HG02938 (cell line): ENCODE results near the gene ARFGAP1.

ENCODE experiments used
- ATAC-seq: cut with Tn5 transposase; IDR thresholded peaks from one replicate; pipeline ENCODE4 v1.9.1; 2021; ENCODE audit warnings: mild to moderate bottlenecking, moderate library complexity; ENCODE audit not compliant: unreplicated experiment

ARFGAP1 gene

DNA sequence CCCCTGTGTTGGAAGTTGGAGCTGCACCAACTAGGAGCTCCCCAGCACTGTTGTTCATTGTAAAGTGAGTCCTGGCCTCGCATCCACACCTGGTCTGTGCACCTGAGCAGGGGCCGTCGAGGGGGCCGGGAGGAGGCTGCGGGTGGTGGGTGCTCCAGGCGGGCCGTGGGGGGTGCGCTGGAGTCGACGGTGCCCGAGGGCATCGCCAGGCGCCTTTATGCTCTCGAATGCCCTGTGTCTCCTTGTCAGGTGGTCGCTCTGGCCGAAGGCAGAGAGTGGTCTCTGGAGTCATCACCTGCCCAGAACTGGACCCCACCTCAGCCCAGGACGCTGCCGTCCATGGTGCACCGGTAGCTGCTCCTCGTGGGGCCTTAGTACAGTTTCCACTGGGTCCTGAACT lies 4.3 kb downstream of the ARFGAP1 start:
- ATAC-seq = no peak

DNA sequence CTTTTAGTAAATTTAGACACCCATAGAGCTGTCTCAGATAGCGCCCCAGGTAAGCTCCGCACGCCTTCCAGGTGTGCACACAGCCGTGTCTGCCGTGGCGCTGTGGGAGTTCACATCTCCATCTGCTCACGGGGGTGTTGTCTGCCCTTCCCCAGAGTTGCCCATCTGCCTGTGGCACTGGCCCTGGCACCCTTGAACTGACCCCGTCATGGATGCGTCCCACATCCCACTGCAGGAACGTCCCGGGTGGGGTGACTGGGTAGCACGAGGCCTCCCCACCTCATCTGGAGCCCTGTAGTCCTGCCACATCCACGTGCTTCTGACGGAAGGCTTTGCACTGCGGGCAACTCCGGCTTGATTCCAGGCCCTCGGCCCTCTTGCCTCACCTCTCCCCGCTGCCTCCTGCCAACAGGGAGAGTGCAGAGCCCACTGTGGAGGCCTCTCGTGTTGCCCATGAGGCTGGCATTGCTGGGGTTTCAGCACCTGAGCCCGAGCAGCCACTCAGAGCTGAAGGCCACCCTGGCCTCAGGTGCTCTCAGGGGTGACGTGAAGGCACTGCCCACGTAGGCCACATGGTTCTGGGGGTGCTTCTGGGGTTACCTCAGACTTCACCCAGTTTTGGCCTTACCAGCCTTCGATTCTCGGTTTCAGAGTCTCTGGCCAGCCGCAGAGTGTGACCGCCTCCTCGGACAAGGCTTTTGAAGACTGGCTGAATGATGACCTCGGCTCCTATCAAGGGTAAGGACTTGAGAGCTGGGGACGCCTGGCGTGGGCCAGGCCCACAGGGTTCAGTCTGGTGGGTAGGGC lies 5.1 kb downstream of the ARFGAP1 start:
- no peak for ATAC-seq

DNA sequence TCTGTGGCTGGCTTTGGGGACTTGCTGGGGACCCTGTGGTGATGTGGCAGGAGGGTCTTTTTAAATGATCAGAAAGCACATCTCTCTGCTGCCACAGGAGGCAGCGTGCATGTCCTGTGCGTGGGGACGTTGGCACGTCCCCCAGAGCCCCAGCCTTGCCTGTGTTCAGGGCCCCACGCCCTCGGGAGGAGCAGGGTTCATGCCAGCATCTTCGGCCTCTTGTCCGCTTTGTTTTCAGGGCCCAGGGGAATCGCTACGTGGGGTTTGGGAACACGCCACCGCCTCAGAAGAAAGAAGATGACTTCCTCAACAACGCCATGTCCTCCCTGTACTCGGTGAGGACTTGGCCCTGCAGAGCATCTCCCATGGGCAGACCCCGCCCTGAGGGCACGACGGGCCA lies 6.0 kb downstream of the ARFGAP1 start:
- ATAC-seq = no peak

DNA sequence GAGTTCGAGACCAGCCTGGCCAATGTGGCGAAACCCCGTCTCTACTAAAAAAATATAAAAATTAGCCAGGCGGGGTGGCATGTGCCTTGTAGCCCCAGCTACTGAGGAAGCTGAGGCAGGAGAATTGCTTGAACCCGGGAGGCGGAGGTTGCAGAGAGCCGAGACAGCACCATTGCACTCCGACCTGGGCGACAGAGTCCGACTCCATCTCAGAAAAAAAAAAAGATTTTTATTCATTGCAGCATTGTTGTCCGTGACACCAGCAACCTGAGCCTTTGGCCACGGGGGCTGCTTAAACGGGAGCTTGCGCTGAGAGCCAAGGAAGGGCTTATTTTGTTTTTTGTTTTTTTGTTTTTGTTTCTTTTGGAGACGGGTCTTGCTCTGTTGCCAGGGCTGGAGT lies 7.3 kb downstream of the ARFGAP1 start:
- ATAC-seq = no peak

DNA sequence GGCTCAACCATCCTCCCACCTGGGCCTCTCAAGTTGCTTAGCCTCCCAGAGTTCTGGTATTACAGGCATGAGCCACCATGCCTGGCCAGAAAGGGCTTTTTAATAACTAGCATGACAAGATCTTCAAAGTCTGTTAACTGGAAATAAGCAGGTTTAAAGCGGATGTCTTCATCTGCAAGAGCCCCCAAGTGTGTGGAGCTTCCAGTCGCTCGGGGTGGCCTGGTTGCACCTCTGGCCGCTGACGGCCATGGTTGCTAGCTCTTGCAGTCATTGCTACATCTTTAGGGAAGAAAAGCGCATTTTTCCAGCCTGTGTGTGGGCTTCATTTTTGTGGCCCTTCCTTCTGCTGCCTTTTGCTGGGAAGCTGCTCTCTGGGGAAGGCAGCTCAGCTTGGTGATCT lies 7.8 kb downstream of the ARFGAP1 start:
- ATAC-seq = no peak

DNA sequence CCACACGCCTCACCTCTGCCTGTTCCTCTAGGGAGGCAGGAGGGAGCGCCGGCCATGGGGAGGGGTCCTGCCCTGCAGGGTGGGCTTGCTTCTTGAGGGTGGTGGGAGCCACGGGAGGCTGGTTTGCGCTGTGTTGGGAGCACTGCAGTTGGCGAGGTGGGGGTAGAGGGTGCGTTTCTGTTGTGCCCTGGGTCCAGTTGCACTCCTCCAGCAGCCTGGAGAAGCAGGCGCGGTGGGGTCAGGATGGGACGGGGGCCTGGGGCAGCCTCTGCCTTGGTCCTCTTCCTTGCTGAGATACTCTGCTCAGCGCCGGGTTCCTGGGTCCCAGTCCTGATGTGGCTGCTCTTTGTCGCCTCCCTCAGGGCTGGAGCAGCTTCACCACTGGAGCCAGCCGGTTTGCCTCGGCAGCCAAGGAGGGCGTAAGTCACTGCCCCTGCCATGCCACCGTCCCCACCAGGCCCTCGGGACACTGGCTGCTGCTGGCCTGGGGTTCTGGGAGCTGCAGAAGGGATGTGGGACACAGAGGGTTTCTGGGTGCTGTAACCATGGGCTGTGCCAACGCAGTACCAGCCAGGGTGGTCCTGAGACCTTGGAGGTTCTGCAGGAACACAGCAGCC lies 8.4 kb downstream of the ARFGAP1 start:
- ATAC-seq = no peak

DNA sequence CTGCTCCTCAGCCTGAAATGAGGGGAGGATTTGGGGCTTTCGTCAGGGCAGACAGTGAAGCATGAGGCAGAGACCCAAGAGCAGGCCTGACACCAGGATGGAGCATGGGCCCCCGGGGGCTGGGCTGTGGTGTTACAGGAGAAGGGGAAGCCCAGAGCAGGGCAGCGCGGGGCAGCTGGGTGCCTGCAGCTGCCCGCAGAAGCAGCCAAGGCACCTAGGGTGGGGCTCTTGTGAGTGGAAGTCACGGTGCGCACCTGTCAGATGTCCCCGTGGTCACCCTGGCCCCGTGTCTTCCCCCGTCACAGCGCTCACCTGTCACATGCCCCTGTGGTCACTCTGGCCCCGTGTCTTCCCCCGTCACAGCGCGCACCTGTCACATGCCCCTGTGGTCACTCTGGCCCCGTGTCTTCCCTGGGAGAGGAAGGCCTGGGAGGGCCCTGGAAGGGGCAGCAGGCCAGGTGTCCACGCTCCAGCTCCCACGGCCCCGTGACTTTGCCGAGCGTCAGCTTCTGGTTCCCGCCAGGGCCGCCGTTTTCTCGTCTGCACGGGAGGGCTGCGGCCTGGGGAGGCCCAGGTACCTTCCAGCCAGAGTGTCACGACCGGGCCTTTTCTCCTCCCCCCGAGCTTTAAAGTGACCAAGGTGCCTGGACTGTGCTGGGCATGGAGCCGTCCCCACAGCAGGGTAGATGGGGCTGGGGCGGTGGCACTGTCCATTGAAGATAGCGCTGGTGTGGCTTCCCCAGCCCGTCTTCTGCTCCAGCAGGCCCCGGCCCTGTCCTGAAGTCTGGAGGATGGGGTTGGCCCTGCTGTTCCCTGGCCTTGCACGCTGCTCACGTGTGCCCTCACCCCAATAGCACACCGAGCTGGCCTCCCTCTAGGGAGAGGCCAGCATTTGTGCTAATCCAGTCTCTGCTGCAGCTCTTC lies 9.4 kb downstream of the ARFGAP1 start:
- ATAC-seq = no peak

DNA sequence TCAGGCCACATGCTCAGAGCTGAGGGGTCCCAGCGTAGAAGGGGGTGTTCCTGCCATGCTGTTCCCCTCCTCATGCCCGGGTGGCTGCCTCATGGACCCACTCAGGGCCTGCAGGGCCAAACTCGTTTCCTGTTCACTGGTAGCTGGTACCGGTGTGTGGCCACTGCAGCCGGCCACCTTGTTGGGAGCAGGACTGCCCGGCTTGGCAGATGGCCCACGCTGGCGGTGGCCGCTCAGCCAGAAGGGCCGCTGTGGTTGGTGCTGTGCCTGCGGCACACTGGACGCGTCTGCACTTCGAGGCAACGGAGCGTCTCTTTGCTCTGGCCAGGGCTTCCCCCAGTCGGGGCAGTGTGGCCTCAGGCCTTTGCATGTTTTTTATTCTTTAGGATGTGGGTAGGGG lies 10.3 kb downstream of the ARFGAP1 start:
- no peak for ATAC-seq

DNA sequence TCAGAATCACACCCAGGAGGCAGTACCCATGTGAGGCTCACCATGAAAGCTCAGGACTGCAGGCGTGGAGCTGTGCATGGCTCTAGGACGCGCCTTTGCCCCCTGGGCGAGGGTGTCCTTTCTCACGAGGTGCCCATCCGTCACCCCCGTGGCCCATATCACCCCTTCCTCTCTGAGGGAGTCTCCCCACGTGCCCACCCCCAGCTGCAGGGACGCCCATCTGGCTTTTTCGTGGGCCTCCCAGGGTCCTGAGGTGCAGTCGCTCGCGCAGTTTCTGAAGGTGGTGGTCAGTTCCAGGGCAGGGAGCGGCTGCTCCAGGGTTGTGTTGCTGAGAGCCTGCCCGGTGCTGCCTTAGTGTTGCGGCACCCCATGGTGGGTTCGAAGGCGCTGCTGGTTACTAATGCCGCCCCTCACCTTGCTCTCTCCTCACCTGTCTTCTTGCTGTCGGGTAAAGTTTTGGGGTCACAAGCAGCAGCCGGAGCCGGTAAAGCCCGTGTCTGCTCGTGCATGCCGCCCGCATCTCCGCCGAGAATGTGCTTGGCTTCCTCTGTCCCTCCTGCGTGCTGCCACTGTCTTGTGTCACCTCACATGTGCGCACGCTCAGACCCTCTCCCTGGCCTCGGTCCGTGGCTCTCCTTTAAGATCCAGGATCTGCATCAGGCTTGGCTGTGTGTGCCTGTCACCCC lies 10.9 kb downstream of the ARFGAP1 start:
- no peak for ATAC-seq

DNA sequence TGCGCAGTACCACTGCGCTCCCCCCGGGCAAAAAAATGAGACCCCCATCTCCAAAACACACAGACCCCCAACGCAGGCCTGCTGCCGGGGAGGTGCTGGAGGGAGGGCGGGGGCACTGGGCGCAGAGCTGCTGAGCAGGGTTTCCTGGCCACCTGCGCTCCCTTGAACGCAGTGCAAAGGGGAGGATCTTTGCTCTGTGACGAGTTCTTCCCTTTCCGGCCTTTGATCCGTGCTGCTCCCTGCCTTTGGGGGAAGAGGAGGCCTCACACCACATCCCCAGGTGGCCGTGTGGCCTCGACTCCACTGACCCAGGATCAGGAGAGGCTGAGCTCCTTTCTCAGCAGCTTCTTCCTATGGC lies 11.4 kb downstream of the ARFGAP1 start:
- ATAC-seq = no peak

DNA sequence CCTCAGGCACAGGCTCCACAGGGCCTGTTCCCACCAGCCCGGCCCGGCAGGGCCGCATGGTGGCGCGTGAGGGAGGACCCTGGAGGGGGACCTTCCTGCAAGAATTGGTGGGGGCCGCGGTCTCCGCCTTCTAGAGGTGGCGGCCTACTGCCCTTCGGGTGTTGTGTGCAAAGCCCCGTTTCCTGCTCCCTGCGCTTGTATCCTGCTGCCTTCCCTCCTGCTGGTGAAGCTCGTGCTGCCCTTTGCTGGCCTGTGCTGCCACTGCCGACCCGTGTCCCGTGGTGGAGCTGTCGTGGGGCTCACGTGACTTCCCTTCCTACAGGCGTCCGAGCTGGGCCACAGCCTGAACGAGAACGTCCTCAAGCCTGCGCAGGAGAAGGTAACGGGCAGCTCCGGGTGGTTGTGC lies 11.9 kb downstream of the ARFGAP1 start:
- no peak for ATAC-seq

DNA sequence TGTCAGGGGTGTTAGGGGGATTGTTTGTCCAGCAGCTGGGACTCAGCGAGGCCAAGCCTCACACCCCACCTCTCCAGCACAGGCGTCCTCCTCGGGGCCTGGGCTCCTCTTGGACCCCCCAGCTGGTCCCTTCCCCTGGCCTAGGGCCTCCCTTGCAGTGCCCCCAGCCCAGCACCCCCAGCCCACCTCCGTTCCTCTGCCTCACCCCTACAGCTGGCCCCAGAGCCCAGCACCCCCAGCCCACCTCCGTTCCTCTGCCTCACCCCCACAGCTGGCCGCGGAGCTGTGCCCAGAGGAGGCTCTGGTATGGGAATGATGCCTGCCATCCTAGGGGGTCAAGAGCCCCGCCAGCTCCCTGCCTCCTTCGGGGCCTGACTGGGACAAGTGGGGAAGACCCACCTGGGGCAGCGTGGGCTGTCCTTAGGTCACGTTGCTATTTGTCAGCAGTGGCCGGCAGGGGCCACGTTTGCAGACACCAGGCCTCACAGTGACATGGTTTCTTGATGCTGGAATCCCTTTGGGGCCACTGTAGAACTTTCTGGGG lies 12.4 kb downstream of the ARFGAP1 start:
- no peak for ATAC-seq

DNA sequence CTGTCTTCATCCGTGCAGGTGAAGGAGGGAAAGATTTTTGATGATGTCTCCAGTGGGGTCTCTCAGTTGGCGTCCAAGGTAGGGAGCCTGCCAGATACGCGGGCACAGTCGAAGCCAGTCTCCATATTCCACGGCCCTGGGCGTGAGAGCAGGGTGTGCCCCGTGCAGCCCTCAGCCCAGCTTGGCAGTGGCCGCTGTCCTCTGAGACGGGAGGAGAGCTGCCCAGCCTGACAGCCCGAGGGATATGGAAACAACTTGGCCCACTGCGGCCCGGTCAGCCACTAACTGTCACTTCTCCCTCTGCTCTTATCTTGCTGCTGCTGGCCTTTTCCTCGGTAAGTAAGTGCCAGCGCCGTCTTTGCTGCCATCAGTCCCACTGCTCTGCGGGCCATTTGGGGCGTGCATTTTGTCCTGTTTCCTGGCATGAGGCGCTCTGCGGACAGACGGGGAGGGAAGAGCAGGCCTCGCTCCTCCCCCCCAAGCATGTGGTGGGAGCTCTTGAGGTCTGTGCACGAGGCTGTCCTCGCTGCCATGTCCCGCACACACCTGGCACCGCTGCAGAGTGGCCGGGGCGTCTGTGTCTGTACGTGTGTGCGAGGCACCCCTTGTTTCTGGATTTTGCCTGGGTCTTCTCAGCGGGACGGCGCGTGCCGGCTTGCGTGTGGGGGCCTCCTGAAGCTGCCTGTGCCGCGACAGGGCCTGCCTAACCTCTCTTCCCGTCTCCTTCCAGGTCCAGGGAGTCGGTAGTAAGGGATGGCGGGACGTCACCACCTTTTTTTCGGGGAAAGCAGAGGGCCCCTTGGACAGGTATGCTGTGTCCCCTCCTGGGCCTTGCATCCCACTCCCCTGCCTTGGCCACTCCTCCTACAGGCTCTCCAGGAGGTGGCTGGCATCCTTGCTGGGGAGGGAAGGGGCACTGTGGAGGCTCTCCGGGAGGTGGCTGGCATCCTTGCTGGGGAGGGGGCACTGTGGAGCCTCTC lies 13.3 kb downstream of the ARFGAP1 start:
- ATAC-seq = no peak

DNA sequence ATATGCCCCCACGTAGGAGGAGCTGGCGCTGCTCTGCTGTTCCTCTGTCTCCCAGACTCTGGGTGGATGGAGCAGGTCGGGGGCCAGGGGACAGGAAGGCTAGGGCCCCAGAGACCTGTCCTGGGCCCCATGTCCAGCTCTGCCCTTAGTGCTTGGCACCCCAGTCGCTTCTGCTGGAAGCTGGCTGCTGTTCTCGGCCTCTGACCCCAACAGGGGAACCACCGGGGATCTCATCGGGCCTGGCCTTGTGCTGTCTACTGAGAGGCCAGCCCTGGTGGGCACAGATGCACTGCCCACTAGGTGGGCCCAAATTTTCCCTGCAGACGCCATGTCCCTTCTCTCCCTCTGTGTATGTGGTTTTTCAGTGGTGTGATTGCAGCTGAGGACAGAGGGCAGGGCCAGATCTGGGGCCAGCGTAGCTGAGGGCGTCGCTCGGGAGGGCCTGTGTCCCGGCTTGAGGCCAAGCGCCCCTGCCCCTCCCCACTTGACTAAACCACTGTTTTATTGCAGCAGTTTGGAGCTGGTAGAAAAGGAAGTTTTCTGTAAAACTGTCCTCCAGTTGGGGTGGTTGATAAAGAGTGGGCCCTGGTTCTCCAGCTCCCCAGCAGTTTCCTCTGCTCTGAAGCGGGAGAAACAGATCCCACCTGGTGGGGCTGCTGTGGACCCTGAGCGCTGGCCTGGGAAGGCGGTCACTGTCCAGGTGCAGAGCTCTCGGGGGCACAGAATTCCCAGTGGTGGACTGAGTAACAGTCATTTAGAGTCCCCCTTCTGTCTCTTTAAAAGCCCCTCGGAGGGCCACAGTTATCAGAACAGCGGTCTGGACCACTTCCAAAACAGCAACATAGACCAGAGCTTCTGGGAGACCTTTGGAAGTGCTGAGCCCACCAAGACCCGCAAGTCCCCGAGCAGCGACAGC lies 14.4 kb downstream of the ARFGAP1 start:
- ATAC-seq = no peak

DNA sequence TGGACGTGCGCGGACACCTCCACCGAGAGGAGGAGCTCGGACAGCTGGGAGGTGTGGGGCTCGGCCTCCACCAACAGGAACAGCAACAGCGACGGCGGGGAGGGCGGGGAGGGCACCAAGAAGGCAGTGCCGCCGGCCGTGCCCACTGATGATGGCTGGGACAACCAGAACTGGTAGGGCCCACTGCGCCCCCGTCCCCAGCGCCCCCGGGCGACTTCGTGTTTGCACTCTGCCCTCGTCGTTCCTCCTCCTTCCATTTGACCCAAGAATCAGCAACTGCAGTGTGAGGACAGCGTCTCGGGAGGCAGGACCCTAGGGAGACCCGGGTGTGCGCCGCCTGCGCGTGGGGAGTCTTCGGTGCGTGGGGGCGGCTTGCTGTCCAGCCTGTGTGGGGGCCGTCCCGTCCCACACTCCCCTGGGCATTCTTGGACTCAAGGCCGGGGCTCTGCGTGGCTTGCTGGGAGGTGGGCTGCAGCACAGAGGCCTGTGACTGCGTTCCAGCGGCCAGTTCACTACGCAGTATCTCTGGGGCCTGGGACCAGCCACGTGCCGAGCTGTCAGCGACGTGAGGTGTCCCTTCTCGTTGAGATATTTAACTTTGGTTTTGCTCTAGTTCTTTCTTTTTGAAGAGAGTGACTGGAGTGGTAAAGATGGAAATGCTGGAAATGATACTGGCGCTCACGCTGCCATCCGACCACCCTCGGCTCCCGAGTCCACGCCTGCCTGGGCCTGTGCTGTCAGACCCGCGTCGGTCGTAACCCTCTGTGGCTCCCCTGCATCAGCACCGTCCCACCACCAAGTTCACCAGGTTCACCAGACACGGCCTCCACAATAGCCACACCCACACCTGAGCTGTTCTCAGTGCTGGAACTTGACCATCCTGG lies 15.3 kb downstream of the ARFGAP1 start:
- ATAC-seq = no peak

DNA sequence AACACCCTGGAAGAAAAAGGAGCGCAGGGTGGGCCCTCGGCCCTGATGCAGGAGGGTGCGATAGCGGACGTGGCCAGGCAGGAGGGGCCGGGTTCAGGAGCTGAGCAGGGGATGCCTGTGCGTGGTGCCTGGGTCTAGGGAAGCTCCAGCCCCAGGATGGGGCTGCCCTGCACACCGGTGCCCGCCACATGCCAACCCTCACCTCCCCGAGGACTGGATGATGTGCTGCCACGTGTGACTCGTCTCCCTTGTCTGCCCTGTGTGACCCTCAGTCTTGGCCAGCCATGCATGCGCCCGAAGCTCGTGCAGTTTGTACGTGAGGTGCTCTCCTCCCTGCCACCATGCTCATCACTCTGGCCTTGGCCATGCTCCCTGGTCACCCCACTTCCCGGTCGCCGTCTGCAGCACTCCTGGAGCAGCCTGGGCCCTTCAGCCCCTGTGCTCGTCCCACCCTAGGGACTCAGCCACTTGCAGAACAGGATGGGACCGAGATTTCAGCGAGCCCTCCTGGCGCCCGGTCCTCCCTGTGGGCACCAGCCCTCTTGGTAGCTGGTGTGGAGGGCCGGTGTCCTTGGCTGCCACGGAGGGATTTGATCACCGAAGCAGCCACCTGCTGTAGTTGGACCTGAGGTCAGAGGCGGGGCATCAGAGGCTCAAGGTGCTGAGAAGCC lies 16.1 kb downstream of the ARFGAP1 start:
- no peak for ATAC-seq
